GM18858 (cell line): Measurements from ENCODE around the gene RPL28.
"Not testable (repeated sequence)": the region's sequence is repeated elsewhere in the genome, so short reads cannot be mapped to it uniquely, and the experiment has no call there.

Source experiments
- ATAC-seq: cut with Tn5 transposase; IDR thresholded peaks from one replicate; pipeline ENCODE4 v1.9.1; 2021; ENCODE audit not compliant: unreplicated experiment

RPL28 gene

DNA sequence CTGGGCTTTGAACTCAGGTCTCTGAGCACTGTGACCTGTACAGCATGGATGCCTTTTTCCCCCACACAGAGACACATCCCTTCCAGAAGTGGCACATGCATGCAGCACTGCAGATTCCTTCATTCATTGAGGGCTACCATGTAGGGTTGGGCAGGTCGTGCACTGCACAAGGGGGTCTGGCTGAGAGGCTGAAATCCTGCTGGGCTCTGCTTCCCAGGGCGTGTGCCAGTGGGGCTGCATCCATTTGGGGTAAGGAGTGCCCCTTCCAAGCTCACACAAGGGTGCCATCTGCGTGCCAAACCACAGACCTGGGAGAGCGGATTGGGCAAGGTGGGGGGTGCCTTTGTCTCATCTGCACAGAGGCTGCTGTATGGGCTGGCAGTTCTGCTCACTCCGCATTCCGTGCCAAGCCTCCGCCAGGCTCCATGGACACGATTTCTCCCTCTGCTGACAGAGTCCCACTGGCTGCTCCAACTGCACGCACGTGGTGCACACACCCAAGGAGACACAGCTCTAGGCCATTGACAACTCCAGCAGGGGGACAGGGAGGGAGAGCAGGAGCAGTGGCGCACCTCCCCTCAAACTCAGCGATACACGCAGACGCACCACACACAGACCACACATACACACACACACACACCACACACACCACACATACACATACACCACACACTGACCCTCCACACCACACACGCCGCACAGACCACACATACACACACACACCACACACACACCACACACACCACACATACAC is 61.9 kb downstream of the RPL28 start:
- no peak for ATAC-seq

DNA sequence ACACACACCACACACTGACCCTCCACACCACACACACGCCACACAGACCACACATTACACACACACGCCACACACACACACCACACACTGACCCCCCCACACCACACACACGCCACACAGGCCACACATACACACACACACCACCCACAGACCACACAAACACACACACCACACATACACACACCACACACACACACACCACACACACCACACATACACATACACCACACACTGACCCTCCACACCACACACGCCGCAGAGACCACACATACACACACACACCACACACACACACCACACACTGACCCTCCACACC is 62.4 kb downstream of the RPL28 start:
- ATAC-seq, result not testable (repeated sequence)

DNA sequence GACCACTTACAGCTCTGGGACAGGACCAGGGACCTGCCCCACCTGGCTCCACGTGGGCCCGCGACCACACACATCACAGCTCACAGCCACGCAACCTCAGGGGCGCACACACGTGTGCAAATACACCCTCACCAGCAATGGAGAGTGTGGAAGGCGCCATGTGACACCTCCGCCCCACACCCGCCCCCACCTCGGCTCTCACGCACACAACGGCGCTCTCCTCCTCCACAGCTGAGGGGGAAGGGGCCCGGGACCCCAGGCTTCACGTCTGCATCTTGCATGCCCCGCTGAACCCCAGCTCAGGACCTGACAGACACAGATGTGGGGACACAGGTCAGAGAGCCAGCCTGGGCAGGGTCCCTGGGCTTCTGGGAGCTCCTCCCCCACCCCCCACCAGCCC is 63.7 kb downstream of the RPL28 start:
- no peak for ATAC-seq

DNA sequence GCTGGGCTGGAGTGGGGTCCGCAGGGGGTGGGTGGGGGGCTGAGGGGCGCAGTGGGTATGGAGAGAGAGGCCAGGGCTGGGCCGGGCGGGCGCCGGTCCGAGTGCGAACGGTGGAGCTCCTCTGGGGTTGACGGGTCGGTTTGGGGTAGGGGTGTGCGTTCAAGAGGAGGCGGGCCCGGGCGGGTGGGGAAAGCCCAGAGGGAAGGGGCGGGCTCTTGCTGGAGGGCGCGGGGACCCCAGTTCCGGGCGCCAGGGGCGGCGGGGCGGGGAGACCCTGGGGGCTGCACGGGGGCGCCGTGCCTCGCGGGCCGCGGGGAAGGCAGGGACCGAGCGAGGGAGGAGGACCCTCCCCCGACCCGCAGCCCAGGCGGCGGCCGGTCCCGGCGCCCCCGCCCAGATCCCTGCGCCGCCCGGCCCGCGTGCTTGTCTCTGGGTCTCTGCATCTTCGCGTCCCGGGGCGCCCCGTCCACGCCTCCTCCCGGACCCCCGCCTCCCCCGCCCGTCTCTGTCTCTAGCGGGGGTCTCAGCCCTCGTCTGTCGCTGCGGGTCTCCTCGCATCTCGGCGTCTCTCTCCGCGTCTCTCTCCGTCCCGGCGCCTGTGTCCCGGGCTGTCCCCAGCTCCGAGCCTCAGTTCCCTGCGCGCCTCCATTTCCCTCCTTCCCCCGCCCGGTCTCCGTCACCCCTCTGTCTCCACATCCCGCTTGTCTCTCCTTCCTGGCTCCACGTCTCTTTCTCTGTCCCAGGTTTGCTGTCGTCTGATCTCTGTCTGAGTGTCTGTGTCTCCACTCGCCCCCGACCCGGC is 65.6 kb downstream of the RPL28 start:
- ATAC-seq, result no peak

DNA sequence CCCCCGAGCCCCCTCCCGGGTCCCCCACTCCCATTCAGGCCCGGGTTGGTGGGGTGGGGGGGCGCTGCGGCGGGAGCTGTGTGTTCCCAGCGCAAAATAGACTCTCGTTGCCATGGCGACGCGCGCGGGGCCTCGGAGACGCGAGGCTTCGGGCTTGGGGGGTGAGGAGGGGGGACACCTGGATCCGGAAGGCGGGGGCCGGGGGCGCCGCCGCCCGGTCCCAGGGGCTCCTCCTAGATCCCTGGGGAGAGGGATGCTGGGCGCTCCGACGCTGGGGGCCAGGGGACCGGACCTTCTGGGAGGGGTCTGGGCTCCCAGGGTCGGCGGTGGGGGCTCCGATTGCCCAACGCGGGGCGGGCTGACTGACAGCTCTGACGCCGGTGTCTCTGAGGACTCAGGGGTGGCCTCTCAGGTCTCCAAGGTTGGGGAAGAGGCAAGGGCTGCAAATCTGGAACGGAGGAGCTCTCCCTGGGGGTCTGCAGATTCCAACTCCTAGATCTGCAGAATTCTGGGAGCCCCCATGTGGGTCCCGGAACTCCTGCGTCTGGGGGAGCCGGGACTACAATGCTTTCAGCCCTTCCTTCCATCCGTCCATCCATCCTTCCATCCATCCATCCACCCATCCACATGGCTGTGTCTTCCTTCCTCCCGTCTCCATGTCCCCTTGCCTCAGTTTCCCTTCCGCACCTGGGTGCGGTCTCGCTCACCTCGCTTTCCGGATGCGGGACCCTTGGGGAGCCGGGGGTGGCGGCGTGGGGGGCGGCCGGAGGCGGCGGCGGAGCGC is 66.4 kb downstream of the RPL28 start:
- ATAC-seq, result no peak
